Calu3 (cell line): ENCODE data around the gene B3GNT8. TPM values are rescaled to one million over a fixed set of nuclear protein-coding genes. Genes with fewer than 3 reads are reported as not detected.
A peak's percentile ranks its signal among the peaks of the same experiment; 100 is the strongest.
"Not testable (repeated sequence)": the region's sequence is repeated elsewhere in the genome, so short reads cannot be mapped to it uniquely, and the experiment has no call there.

Experiments used
- Bru-seq: library from RNA; stranded (reverse); fragments of 400-500 nt; gene quantifications from one replicate; lab custom pipeline; 2021; lab: Mats Ljungman, UMichigan
- BruChase-seq, 2 experiments: library from RNA; stranded (reverse); fragments of 400-500 nt; gene quantifications; one replicate each; lab custom pipeline; 2021; lab: Mats Ljungman, UMichigan
- BruUV-seq: library from RNA; stranded (reverse); fragments of 400-500 nt; replicated peaks from 2 replicates; lab custom pipeline; 2021; lab: Mats Ljungman, UMichigan
- CTCF ChIA-PET: fragments of 300-600 bp; sonication (Branson Sonifier 250); formaldehyde crosslinking; loops from one replicate; lab custom pipeline; 2022; ENCODE audit warnings: antibody characterized with exemption; lab: Charles Lee
- DNase-seq: peaks from one replicate; pipeline ENCODE4 v3.0.0; 2022
- H3K27ac Mint-ChIP-seq: one replicate; pipeline ENCODE4 v1.8.0; 2022; ENCODE audit warnings: mixed read lengths; ENCODE audit not compliant: unreplicated experiment
- H3K27me3 Mint-ChIP-seq: one replicate; pipeline ENCODE4 v1.8.0; 2022; ENCODE audit warnings: mixed read lengths; ENCODE audit not compliant: unreplicated experiment
- H3K36me3 Mint-ChIP-seq: one replicate; pipeline ENCODE4 v1.8.0; 2022; ENCODE audit warnings: mild to moderate bottlenecking, moderate library complexity, mixed read lengths; ENCODE audit not compliant: insufficient read depth, unreplicated experiment
- H3K4me1 Mint-ChIP-seq: one replicate; pipeline ENCODE4 v1.8.0; 2022; ENCODE audit warnings: mild to moderate bottlenecking, low read depth, mixed read lengths; ENCODE audit not compliant: unreplicated experiment
- H3K4me3 Mint-ChIP-seq: one replicate; pipeline ENCODE4 v1.8.0; 2022; ENCODE audit warnings: mild to moderate bottlenecking, low read depth, moderate library complexity, mixed read lengths; ENCODE audit not compliant: unreplicated experiment
- H3K9me3 Mint-ChIP-seq: one replicate; pipeline ENCODE4 v1.8.0; 2022; ENCODE audit warnings: low read depth, mixed read lengths; ENCODE audit not compliant: unreplicated experiment
- CTCF ChIP-seq: fragments of 200-600 bp; IDR thresholded peaks from one replicate; pipeline ENCODE4 v1.8.0; 2022; ENCODE audit warnings: antibody characterized with exemption; ENCODE audit not compliant: unreplicated experiment
- intact Hi-C: fragments of 100-400 bp; cut with micrococcal nuclease; formaldehyde crosslinking; loops from one replicate; pipeline ENCODE4 v1.10.0; 2022; ENCODE audit not compliant: unreplicated experiment
- long read RNA-seq: library from polyadenylated mRNA; stranded (forward); transcript quantifications from one replicate; pipeline ENCODE4 v2.0.0, GENCODE V29; 2022
- total RNA-seq: library from RNA; stranded (reverse); gene quantifications from 2 replicates; pipeline ENCODE4 v1.2.3, GENCODE V29; 2022

B3GNT8 gene
- total RNA-seq (0.19 TPM in 1 of 2 replicates, not detected in the other), Bru-seq, nascent RNA (percentile 18 among the genes with signal in this experiment), BruChase-seq, experiment 1, labeled RNA remaining after a 6-hour chase (percentile 30 among the genes with signal in this experiment), BruChase-seq, experiment 2, labeled RNA remaining after a 2-hour chase (percentile 31 among the genes with signal in this experiment)
- long read RNA-seq, result 0 reads

GRCh38 chr19:41426952-41427646 is at the start of gene B3GNT8:
TSS of gene B3GNT8 (minus strand) at chr19:41427374. CDS start at chr19:41426778, 596 bp downstream.
- CTCF ChIA-PET, result interaction anchor here (0.8 kb wide), 1 partner anchor 18 kb away, joined by 5 read pairs; no protein-coding TSS in a partner anchor

GRCh38 chr19:41476583-41476982 is 49.4 kb upstream of the B3GNT8 start:
- no peak for DNase-seq
- H3K4me3 Mint-ChIP-seq, result no peak overlapping the region
- no peaks in the 10 kb centered on the region for H3K9me3 Mint-ChIP-seq
- H3K27ac Mint-ChIP-seq, result no peak overlapping the region
- no peaks in the 10 kb centered on the region for H3K36me3 Mint-ChIP-seq
- TF ChIP-seq CTCF, result no peak
- no TSS peak for BruUV-seq
- H3K27me3 Mint-ChIP-seq, result peaks cover 100% of the 10 kb centered on the region
- CTCF ChIA-PET, result no interaction called here
- intact Hi-C loops, result no loop called here
- H3K4me1 Mint-ChIP-seq, result no peaks in the 10 kb centered on the region

More at GRCh38 chr19:41426952-41427646, at the start of gene B3GNT8:
- Mint-ChIP-seq H3K4me1 (peaks cover 11% of the 10 kb centered on the region), H3K27ac (peak within 1 kb of the TSS; percentile 16), H3K27me3 (no peaks in the 10 kb centered on the region), H3K9me3 (no peaks in the 10 kb centered on the region), H3K4me3 (no peak within 1 kb of the TSS), H3K36me3 (peaks cover 24% of the 10 kb centered on the region)
- BruUV-seq, result no TSS peak
- intact Hi-C loops, result no loop called here
- peak; percentile 24 for DNase-seq
- no peak for TF ChIP-seq CTCF

- intact Hi-C loops, result loop anchor here (5.0 kb wide), 1 partner anchor 109 kb away; no protein-coding TSS in a partner anchor
- Mint-ChIP-seq H3K27me3 (peaks cover 52% of the 10 kb centered on the region), H3K4me1 (peaks cover 28% of the 10 kb centered on the region), H3K4me3 (peak overlapping the region; percentile 61), H3K27ac (peak overlapping the region; percentile 14)
- BruUV-seq, H3K36me3 Mint-ChIP-seq, H3K9me3 Mint-ChIP-seq, CTCF ChIA-PET: not testable (repeated sequence)
- peak; percentile 24 for DNase-seq
Measured at GRCh38 chr19:41463257-41464256, 36.4 kb upstream of the B3GNT8 start.

- Mint-ChIP-seq H3K9me3 (no peaks in the 10 kb centered on the region), H3K4me1 (peaks cover 31% of the 10 kb centered on the region), H3K4me3 (peak overlapping the region; percentile 61), H3K27ac (no peak overlapping the region), H3K36me3 (peaks cover 8% of the 10 kb centered on the region), H3K27me3 (peaks cover 49% of the 10 kb centered on the region)
- intact Hi-C loops, result loop anchor here (5.0 kb wide), 1 partner anchor 110 kb away; no protein-coding TSS in a partner anchor
- no TSS peak for BruUV-seq
- CTCF ChIA-PET, result no interaction called here
- peak; percentile 51 for DNase-seq
- TF ChIP-seq CTCF, result no peak
Measured at GRCh38 chr19:41462497-41462896, 35.3 kb upstream of the B3GNT8 start.
